WERI-Rb-1 (cell line): ENCODE data around the gene CCDC85B.

Source experiments
- DNase-seq: peaks from one replicate; pipeline ENCODE4 v3.0.0-alpha.2; 2020
- H3K27ac ChIP-seq: fragments of 250-450 bp; sonication (Bioruptor Pico); 2 replicates; pipeline ENCODE4 v1.5.1; 2020; ENCODE audit warnings: mild to moderate bottlenecking, moderate library complexity
- H3K27me3 ChIP-seq: fragments of 250-450 bp; sonication (Bioruptor Pico); 2 replicates; pipeline ENCODE4 v1.5.1; 2021; ENCODE audit warnings: mild to moderate bottlenecking, low read depth, moderate library complexity; ENCODE audit not compliant: insufficient read depth, severe bottlenecking
- H3K36me3 ChIP-seq: fragments of 250-450 bp; sonication (Bioruptor Pico); 2 replicates; pipeline ENCODE4 v1.5.1; 2020; ENCODE audit warnings: mild to moderate bottlenecking, moderate library complexity
- H3K4me3 ChIP-seq: 2 replicates; pipeline ENCODE4 v1.5.1; 2011; ENCODE audit warnings: low read depth, mild to moderate bottlenecking, control low read depth, low read length
- H3K9me3 ChIP-seq: fragments of 250-450 bp; sonication (Bioruptor Pico); 2 replicates; pipeline ENCODE4 v1.5.1; 2021; ENCODE audit warnings: mild to moderate bottlenecking, moderate library complexity; ENCODE audit not compliant: severe bottlenecking
- TF ChIP-seq, protein P1 (sequence below): IDR thresholded peaks from 2 replicates; pipeline ENCODE4 v1.5.1; 2011; ENCODE audit warnings: low read depth, mild to moderate bottlenecking, control low read depth, inconsistent platforms, low read length

Gene CCDC85B

DNA sequence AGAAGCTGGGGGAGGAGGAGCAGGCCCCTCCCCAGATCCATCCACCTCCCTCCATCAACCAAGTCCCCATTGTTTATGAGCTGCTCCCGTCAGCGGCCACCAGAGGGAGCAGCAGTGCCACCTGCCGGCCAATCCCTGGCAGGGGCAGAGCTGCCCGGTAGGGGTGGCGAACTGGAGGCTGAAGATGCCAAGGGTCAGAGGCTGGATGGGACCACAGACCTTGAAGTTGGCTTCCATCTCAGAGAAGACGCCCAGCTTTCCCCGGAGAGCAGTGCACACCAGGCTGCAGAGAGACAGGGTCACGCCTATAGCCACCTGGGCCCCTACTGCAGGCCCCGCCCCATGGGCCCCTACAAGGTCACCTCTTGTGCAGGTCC lies 5.8 kb upstream of the CCDC85B start:
- H3K27ac ChIP-seq = no peak overlapping the region
- DNase-seq = peak; percentile 80
- H3K27me3 ChIP-seq = no peaks in the 10 kb centered on the region
- H3K4me3 ChIP-seq = no peak overlapping the region
- H3K9me3 ChIP-seq = no peaks in the 10 kb centered on the region
- H3K36me3 ChIP-seq = peaks cover 52% of the 10 kb centered on the region
- TF ChIP-seq, protein P1, sequence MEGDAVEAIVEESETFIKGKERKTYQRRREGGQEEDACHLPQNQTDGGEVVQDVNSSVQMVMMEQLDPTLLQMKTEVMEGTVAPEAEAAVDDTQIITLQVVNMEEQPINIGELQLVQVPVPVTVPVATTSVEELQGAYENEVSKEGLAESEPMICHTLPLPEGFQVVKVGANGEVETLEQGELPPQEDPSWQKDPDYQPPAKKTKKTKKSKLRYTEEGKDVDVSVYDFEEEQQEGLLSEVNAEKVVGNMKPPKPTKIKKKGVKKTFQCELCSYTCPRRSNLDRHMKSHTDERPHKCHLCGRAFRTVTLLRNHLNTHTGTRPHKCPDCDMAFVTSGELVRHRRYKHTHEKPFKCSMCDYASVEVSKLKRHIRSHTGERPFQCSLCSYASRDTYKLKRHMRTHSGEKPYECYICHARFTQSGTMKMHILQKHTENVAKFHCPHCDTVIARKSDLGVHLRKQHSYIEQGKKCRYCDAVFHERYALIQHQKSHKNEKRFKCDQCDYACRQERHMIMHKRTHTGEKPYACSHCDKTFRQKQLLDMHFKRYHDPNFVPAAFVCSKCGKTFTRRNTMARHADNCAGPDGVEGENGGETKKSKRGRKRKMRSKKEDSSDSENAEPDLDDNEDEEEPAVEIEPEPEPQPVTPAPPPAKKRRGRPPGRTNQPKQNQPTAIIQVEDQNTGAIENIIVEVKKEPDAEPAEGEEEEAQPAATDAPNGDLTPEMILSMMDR = peak; percentile 99

DNA sequence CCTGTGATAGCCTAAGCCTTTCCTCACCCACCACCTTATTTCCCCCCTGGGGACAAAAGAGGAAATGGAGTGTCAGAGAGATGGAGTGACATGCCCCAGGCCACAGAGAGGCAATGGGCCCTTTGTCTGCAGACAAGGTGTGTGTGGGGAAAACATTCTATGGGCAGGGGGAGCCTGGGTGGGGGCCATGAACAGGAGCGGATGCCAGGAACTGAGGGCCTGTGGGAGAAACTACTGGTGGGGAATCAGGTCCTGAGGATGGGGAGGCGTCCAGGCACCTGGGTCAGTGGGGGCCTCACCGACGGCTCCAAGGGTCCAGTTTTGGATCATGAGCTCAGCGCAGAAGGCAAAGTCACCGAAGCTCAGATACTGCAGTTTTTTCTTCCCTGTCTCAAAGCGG lies 5.2 kb upstream of the CCDC85B start:
- TF ChIP-seq, protein P1 = no peak
- Histone ChIP-seq H3K27ac (no peak overlapping the region), H3K4me3 (no peak overlapping the region), H3K9me3 (no peaks in the 10 kb centered on the region), H3K36me3 (peaks cover 52% of the 10 kb centered on the region), H3K27me3 (no peaks in the 10 kb centered on the region)
- DNase-seq = no peak

DNA sequence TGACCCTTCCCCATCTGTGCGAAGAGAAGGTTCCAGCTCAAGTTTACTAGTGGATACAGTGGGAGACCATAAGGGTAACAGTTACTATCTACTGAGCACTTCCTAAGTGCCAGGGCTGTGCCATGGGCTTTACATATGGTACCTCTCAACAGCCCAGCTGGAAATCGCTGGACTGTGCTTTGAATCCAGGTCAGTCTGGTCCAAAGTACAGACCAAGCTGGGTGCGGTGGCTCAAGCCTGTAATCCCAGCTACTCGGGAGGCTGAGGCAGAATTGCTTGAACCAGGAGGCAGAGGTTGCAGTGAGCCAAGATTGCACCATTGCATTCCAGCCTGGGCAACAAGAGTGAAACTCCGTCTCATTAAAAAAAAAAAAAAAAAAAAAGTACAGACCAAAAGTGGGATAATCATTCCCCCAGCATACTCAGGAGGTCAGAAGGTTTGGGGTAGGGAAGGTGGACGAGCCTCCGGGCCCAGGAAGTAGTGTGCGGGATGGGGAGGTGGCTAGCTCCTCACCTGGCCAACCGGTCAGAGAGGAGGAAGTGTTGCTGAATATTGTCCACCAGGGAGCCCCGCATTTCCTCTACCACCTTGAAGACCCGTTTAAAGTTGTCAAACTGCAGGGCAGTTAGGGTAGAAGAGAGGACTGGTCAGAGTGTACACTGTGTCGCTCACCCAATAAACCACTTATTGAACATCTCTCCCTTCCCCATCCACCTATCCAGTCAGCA lies 4.5 kb upstream of the CCDC85B start:
- TF ChIP-seq, protein P1 = no peak
- H3K9me3 ChIP-seq = no peaks in the 10 kb centered on the region
- no peak overlapping the region for H3K4me3 ChIP-seq
- DNase-seq = no peak
- no peak overlapping the region for H3K27ac ChIP-seq
- peaks cover 52% of the 10 kb centered on the region for H3K36me3 ChIP-seq
- no peaks in the 10 kb centered on the region for H3K27me3 ChIP-seq

DNA sequence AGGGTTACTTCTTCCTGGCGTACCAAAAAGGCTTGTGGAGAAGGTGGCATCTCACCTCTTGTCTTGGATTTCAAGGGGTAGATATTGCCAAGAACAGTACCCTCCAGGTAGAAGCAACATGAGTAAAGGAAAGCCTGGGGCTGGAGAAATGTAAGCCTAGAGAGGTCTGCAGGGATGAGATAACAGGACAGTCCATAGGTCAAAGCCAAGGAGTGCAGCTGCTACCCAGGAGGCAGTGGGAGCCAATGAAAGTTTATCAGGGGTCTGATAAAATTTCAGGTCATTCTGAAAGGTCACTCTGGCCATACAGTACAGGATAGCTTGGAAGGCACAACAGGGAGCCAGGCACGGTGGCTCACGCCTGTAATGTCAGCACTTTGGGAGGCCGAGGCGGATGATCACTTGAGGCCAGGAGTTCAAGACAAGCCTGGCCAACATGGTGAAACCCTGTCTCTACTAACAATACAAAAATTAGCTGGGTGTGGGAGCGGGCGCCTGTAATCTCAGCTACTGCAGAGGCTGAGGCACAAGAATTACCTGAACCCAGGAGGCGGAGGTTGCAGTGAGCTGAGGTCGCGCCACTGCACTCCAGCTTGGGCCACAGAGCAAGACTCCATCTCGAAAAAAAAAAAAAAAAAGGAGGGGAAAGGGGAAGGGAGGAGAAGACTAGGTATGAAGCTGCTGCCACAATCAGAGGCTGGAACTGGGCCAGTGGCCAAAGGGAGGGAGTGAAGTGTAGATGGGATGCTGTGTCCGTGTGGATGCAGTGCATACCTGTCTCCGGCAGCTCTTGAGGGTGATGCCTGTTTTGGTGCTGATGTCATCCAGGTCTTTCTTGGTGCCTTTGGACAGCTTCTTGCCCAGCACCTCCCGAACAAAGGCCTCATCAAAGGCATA lies 3.4 kb upstream of the CCDC85B start:
- peak overlapping the region; percentile 86; the same call in 1 of the 2 replicates for H3K27ac ChIP-seq
- peaks cover 50% of the 10 kb centered on the region for H3K36me3 ChIP-seq
- TF ChIP-seq, protein P1 = no peak
- H3K27me3 ChIP-seq = no peaks in the 10 kb centered on the region
- no peak for DNase-seq
- no peaks in the 10 kb centered on the region for H3K9me3 ChIP-seq
- H3K4me3 ChIP-seq = peak overlapping the region; percentile 86

DNA sequence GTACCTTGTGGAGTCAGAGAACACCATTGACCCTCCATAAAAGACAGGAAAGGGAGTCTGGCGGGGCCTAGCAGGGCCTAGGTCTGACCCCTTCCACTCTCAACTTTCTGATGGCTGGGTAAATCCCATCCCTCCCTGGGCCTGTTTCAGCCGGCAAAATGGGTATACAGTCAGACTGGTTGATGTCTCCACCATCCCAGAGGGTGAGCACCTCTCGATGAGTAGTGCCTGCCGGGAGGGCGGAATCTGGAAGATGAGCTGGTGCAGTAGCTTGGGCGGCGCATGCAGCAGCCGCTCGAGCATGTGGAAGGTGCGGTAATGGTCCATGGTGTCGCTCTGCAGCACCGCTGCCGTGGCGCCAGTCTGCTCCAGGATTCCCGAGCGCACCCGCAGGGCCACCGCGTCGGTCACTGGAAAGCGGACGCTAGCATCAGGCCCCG lies 2.7 kb upstream of the CCDC85B start:
- no peaks in the 10 kb centered on the region for H3K27me3 ChIP-seq
- peaks cover 44% of the 10 kb centered on the region for H3K36me3 ChIP-seq
- TF ChIP-seq, protein P1 = no peak
- H3K4me3 ChIP-seq = peak overlapping the region; percentile 86
- H3K9me3 ChIP-seq = no peaks in the 10 kb centered on the region
- peak overlapping the region; percentile 86 for H3K27ac ChIP-seq
- no peak for DNase-seq
